Smooth muscle cell (in vitro differentiated cells): ENCODE results near the gene SPATC1L. TPM values are rescaled to one million over a fixed set of nuclear protein-coding genes. Genes with fewer than 3 reads are reported as not detected.
A peak's percentile ranks its signal among the peaks of the same experiment; 100 is the strongest.

Experiments
- DNase-seq: peaks from one replicate; lab custom pipeline; 2025; ENCODE audit not compliant: unreplicated experiment; lab: John Stamatoyannopoulos, UW
- H2AFZ ChIP-seq: fragments of 200-600 bp; sonication (generic); 2 replicates; pipeline ENCODE4 v1.6.0; 2016; ENCODE audit warnings: antibody characterized with exemption, low read depth, mild to moderate bottlenecking
- H3F3A ChIP-seq: fragments of 200-600 bp; sonication (generic); 2 replicates; pipeline ENCODE4 v1.6.0; 2017; ENCODE audit warnings: antibody characterized with exemption, low read depth
- H3K27ac ChIP-seq: fragments of 200-600 bp; sonication (generic); 2 replicates; pipeline ENCODE4 v1.5.1; 2016; ENCODE audit warnings: low read depth, mild to moderate bottlenecking
- H3K27me3 ChIP-seq: fragments of 200-600 bp; sonication (generic); 2 replicates; pipeline ENCODE4 v1.6.1; 2016; ENCODE audit warnings: low read depth, mild to moderate bottlenecking
- H3K36me3 ChIP-seq: fragments of 200-600 bp; sonication (generic); 2 replicates; pipeline ENCODE4 v1.5.1; 2016; ENCODE audit warnings: low read depth
- H3K4me1 ChIP-seq: fragments of 200-600 bp; sonication (generic); 2 replicates; pipeline ENCODE4 v1.5.1; 2016; ENCODE audit warnings: low read depth
- H3K4me2 ChIP-seq: fragments of 200-600 bp; sonication (generic); 2 replicates; pipeline ENCODE4 v1.6.0; 2016; ENCODE audit warnings: mild to moderate bottlenecking
- H3K4me3 ChIP-seq: fragments of 200-600 bp; sonication (generic); 2 replicates; pipeline ENCODE4 v1.5.1; 2016; ENCODE audit warnings: mild to moderate bottlenecking
- H3K79me2 ChIP-seq: fragments of 200-600 bp; sonication (generic); 2 replicates; pipeline ENCODE4 v1.6.0; 2016; ENCODE audit warnings: low read depth, mild to moderate bottlenecking
- H3K9ac ChIP-seq: fragments of 200-600 bp; sonication (generic); 2 replicates; pipeline ENCODE4 v1.6.0; 2016; ENCODE audit warnings: low read depth
- H3K9me3 ChIP-seq: fragments of 200-600 bp; sonication (generic); replicated peaks from 2 replicates; pipeline ENCODE4 v1.5.1; 2016; ENCODE audit warnings: low read depth
- H4K20me1 ChIP-seq: fragments of 200-600 bp; sonication (generic); 2 replicates; pipeline ENCODE4 v1.6.0; 2016; ENCODE audit warnings: low read depth
- CTCF ChIP-seq: fragments of 200-600 bp; sonication (generic); IDR thresholded peaks from 2 replicates; pipeline ENCODE4 v1.5.1; 2017; ENCODE audit warnings: borderline replicate concordance, mild to moderate bottlenecking, antibody characterized with exemption; ENCODE audit not compliant: insufficient read depth, poor library complexity, severe bottlenecking
- whole genome bisulfite sequencing: methylation state at CpG from one replicate; pipeline ENCODE4 v1.1.7; 2016; ENCODE audit warnings: low lambda C conversion rate; 5-methylcytosine and 5-hydroxymethylcytosine counted together
- polyA plus RNA-seq: library from polyadenylated mRNA; unstranded; fragments of >200 nt; fragmentation: Nextera tagmentation; extraction: Ambion mirVana; gene quantifications from 2 replicates; pipeline ENCODE4 v1.2.1, GENCODE V29; 2016
- total RNA-seq: library from RNA; depleted of rRNA; stranded (reverse); fragments of >200 nt; gene quantifications from 2 replicates; pipeline ENCODE4 v1.2.3, GENCODE V29; 2014

SPATC1L gene
- total and polyA plus RNA-seq, 2 experiments from 2014 or later = 6.4 to 36.5 TPM

GRCh38 chr21:46111193-46111571 is 73.1 kb downstream of the SPATC1L start:
- no peak overlapping the region for H2AFZ ChIP-seq
- peak overlapping the region; percentile 77 for H3K27ac ChIP-seq
- 97% methylated on average over 11 of the region's 12 CpGs for WGBS
- no peak for DNase-seq
- no peaks in the 10 kb centered on the region for H3K27me3 ChIP-seq
- H3K79me2 ChIP-seq = peaks cover 98% of the 10 kb centered on the region
- peaks cover 35% of the 10 kb centered on the region for H3F3A ChIP-seq
- no peak overlapping the region for H3K4me2 ChIP-seq
- no peak overlapping the region for H3K4me3 ChIP-seq
- H3K36me3 ChIP-seq = peaks cover 17% of the 10 kb centered on the region
- no peak for TF ChIP-seq CTCF
- peaks cover 98% of the 10 kb centered on the region for H4K20me1 ChIP-seq
- H3K9me3 ChIP-seq = no peaks in the 10 kb centered on the region
- no peak overlapping the region for H3K9ac ChIP-seq
- peaks cover 6% of the 10 kb centered on the region for H3K4me1 ChIP-seq

Other genes starting within 250 kb of the SPATC1L start
- gene COL6A1, start 202.7 kb downstream of the SPATC1L start, total RNA-seq = 1,267 and 1,292 TPM in 2 replicates
- 2,075 and 2,827 TPM in 2 replicates for gene COL6A1, start 202.7 kb downstream of the SPATC1L start, polyA plus RNA-seq
- 1,570 and 1,698 TPM in 2 replicates for gene COL6A2, start 86.3 kb downstream of the SPATC1L start, total RNA-seq
- 2,969 and 4,089 TPM in 2 replicates for gene COL6A2, start 86.3 kb downstream of the SPATC1L start, polyA plus RNA-seq
- gene FTCD, start 28.9 kb downstream of the SPATC1L start, total RNA-seq = 1.3 and 4.1 TPM in 2 replicates
- gene FTCD, start 28.9 kb downstream of the SPATC1L start, polyA plus RNA-seq = 15.2 and 18.0 TPM in 2 replicates
- 33.2 and 37.7 TPM in 2 replicates for gene LSS, start 44.3 kb upstream of the SPATC1L start, total RNA-seq
- 21.8 and 32.5 TPM in 2 replicates for gene LSS, start 44.3 kb upstream of the SPATC1L start, polyA plus RNA-seq
- gene MCM3AP, start 101.2 kb upstream of the SPATC1L start, total RNA-seq = 51.5 and 61.6 TPM in 2 replicates
- gene MCM3AP, start 101.2 kb upstream of the SPATC1L start, polyA plus RNA-seq = 38.4 and 39.2 TPM in 2 replicates
- gene YBEY, start 101.9 kb upstream of the SPATC1L start, total RNA-seq = 20.3 and 31.1 TPM in 2 replicates
- gene YBEY, start 101.9 kb upstream of the SPATC1L start, polyA plus RNA-seq = 22.0 and 24.1 TPM in 2 replicates
- gene C21orf58, start 139.4 kb upstream of the SPATC1L start, total RNA-seq = 2.1 and 4.5 TPM in 2 replicates
- 3.9 and 4.9 TPM in 2 replicates for gene C21orf58, start 139.4 kb upstream of the SPATC1L start, polyA plus RNA-seq
- gene PCNT, start 139.7 kb upstream of the SPATC1L start, total RNA-seq = 9.3 and 13.1 TPM in 2 replicates
- 10.8 and 19.1 TPM in 2 replicates for gene PCNT, start 139.7 kb upstream of the SPATC1L start, polyA plus RNA-seq